Nucleus accumbens (tissue), 56 donors: ENCODE data around the gene TWNK.
"Not testable (repeated sequence)": the region's sequence is repeated elsewhere in the genome, so short reads cannot be mapped to it uniquely, and the experiment has no call there.

Experiments used
- DNase-seq, 56 donors: peaks; one replicate each; lab custom pipeline; 2025; lab: John Stamatoyannopoulos, UW

Gene TWNK

GRCh38 chr10:100972115-100972903, 15.0 kb upstream of the TWNK start:
- no peak for DNase-seq

GRCh38 chr10:100972904-100973535, 14.3 kb upstream of the TWNK start:
- DNase-seq: no peak

- DNase-seq: not testable (repeated sequence)
Observed at GRCh38 chr10:100975397-100975796, 11.9 kb upstream of the TWNK start.

- DNase-seq: no peak
Observed at GRCh38 chr10:100976906-100977305, 10.4 kb upstream of the TWNK start.

- no peak for DNase-seq
Observed at GRCh38 chr10:100977436-100977835, 9.9 kb upstream of the TWNK start.

GRCh38 chr10:100978121-100978900, 9.0 kb upstream of the TWNK start:
- DNase-seq: no peak

GRCh38 chr10:100978901-100979195, 8.5 kb upstream of the TWNK start:
- no peak for DNase-seq

GRCh38 chr10:100979791-100980272, 7.5 kb upstream of the TWNK start:
- no peak for DNase-seq

- DNase-seq: no peak
Observed at GRCh38 chr10:100980311-100980710, 7.0 kb upstream of the TWNK start.

- DNase-seq: no peak
Observed at GRCh38 chr10:100980711-100981110, 6.6 kb upstream of the TWNK start.

- DNase-seq: no peak
Observed at GRCh38 chr10:100981178-100981772, 6.1 kb upstream of the TWNK start.

GRCh38 chr10:100982916-100983830, 4.2 kb upstream of the TWNK start:
- peak in 1 of 56 donors; percentile 36 for DNase-seq

- DNase-seq: no peak
Observed at GRCh38 chr10:100983868-100984671, 3.3 kb upstream of the TWNK start.

- no peak for DNase-seq
Observed at GRCh38 chr10:100984672-100985177, 2.6 kb upstream of the TWNK start.

- DNase-seq: peak in 6 of 56 donors; percentile 15 to 34 (median 26)
Observed at GRCh38 chr10:100985336-100985735, 2.0 kb upstream of the TWNK start.

GRCh38 chr10:100986623-100986951, 756 bp upstream of the TWNK start:
- DNase-seq: no peak

GRCh38 chr10:100987685-100988049, 324 bp downstream of the TWNK start:
- no peak for DNase-seq

GRCh38 chr10:100988166-100988565, 823 bp downstream of the TWNK start:
- DNase-seq: no peak

- no peak for DNase-seq
Observed at GRCh38 chr10:100989088-100989487, 1.7 kb downstream of the TWNK start.
